Measurements from ENCODE around the gene KCNH1. TPM values are rescaled to one million over a fixed set of nuclear protein-coding genes. Genes with fewer than 3 reads are reported as not detected.

KCNH1 gene
- total and polyA plus RNA-seq, 2 of the 4 experiments (the other 2 are of a cell fraction): 0.27 to 0.54 TPM

GRCh38 chr1:210935905-210936304 is 198.0 kb downstream of the KCNH1 start:
- TF ChIP-seq, protein P1, sequence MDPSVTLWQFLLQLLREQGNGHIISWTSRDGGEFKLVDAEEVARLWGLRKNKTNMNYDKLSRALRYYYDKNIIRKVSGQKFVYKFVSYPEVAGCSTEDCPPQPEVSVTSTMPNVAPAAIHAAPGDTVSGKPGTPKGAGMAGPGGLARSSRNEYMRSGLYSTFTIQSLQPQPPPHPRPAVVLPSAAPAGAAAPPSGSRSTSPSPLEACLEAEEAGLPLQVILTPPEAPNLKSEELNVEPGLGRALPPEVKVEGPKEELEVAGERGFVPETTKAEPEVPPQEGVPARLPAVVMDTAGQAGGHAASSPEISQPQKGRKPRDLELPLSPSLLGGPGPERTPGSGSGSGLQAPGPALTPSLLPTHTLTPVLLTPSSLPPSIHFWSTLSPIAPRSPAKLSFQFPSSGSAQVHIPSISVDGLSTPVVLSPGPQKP (IDR thresholded peaks at IDR 0.05; ENCODE audit: borderline replicate concordance, low read depth, low read length): no peak
- TF ChIP-seq, protein P2, sequence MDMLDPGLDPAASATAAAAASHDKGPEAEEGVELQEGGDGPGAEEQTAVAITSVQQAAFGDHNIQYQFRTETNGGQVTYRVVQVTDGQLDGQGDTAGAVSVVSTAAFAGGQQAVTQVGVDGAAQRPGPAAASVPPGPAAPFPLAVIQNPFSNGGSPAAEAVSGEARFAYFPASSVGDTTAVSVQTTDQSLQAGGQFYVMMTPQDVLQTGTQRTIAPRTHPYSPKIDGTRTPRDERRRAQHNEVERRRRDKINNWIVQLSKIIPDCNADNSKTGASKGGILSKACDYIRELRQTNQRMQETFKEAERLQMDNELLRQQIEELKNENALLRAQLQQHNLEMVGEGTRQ (IDR thresholded peaks at IDR 0.05; ENCODE audit: low read depth, low read length): no peak
- no peak for TF ChIP-seq CTCF (conservative IDR thresholded peaks at IDR 0.05; ENCODE audit: low read depth, low read length)
- TF ChIP-seq SMC3 (IDR thresholded peaks at IDR 0.05; ENCODE audit: low read depth, low read length): no peak
- TF ChIP-seq MAFK (IDR thresholded peaks at IDR 0.05; ENCODE audit: low read depth, low read length): no peak
- TF ChIP-seq RFX5 (IDR thresholded peaks at IDR 0.05; ENCODE audit: low read depth, low read length): no peak
- TF ChIP-seq BHLHE40 (IDR thresholded peaks at IDR 0.05; ENCODE audit: low read depth, low read length): no peak
- no peak for TF ChIP-seq FOS (IDR thresholded peaks at IDR 0.05; ENCODE audit: low read depth, low read length)
- TF ChIP-seq POLR2A (IDR thresholded peaks at IDR 0.05; ENCODE audit: low read depth, low read length): no peak
- no peak for TF ChIP-seq MXI1 (IDR thresholded peaks at IDR 0.05; ENCODE audit: borderline replicate concordance, low read depth, low read length)
- no peak for TF ChIP-seq MAZ (IDR thresholded peaks at IDR 0.05; ENCODE audit: borderline replicate concordance, low read depth, low read length)
- TF ChIP-seq CEBPB (IDR thresholded peaks at IDR 0.05; ENCODE audit: low read depth, low read length): no peak
- no peak for TF ChIP-seq RAD21 (IDR thresholded peaks at IDR 0.05; ENCODE audit: low read length)
- TF ChIP-seq RCOR1 (IDR thresholded peaks at IDR 0.05; ENCODE audit: insufficient replicate concordance, low read length): no peak
- TF ChIP-seq CHD1 (IDR thresholded peaks at IDR 0.05; ENCODE audit: low read depth, low read length): no peak
- TF ChIP-seq NFE2L2 (IDR thresholded peaks at IDR 0.05; ENCODE audit: low read depth, low read length): no peak
- no peaks in the 10 kb centered on the region for H3K79me1 ChIP-seq (ENCODE audit: low read depth in 1 of 2, low read length in 2 of 2)
- no peak overlapping the region for H3K4me2 ChIP-seq (ENCODE audit: low read depth, low read length)
- no peak overlapping the region for H3K14ac ChIP-seq (replicated peaks; ENCODE audit: low read depth, low read length)
- dilution Hi-C loops (cut with HindIII; ENCODE audit: low sequenced_read_pairs, unreplicated experiment) (no loop called here), intact Hi-C loops (cut with micrococcal nuclease) (no loop called here), in situ Hi-C loops (cut with MboI; ENCODE audit: low sequenced_read_pairs) (no loop called here)
- no peak overlapping the region for H4K8ac ChIP-seq (ENCODE audit: low read depth in 2 of 2, low read length in 2 of 2)
- H2AK5ac ChIP-seq (ENCODE audit: low read depth, low read length): no peak overlapping the region
- H3K9me1 ChIP-seq (ENCODE audit: insufficient read depth, low read length): no peaks in the 10 kb centered on the region
- no peaks in the 10 kb centered on the region for H3K27me3 ChIP-seq (ENCODE audit: control insufficient read depth, insufficient read depth, low read length)
- no peaks in the 10 kb centered on the region for H3K4me1 ChIP-seq (ENCODE audit: control insufficient read depth, insufficient read depth, low read length)
- no peak overlapping the region for H3K56ac ChIP-seq (ENCODE audit: extremely low read depth, insufficient read depth, low read length)
- H3K4ac ChIP-seq (ENCODE audit: low read depth, low read length): no peak overlapping the region
- H3K23ac ChIP-seq (ENCODE audit: low read depth, low read length): no peak overlapping the region
- H3K9me3 ChIP-seq (ENCODE audit: control insufficient read depth, insufficient read depth, low read length): no peaks in the 10 kb centered on the region
- no peaks in the 10 kb centered on the region for H3K36me3 ChIP-seq (ENCODE audit: control insufficient read depth, insufficient read depth, low read length)
- no peak overlapping the region for H3K27ac ChIP-seq (ENCODE audit: insufficient read depth, low read length)
- ATAC-seq (ENCODE audit: low read depth) (no peak), DNase-seq (no peak)
- H3K18ac ChIP-seq (ENCODE audit: low read depth, low read length): no peak overlapping the region
- no peak overlapping the region for H3K4me3 ChIP-seq (ENCODE audit: insufficient read depth, low read depth, low read length)
- H2AFZ ChIP-seq (replicated peaks; ENCODE audit: low read length, poor library complexity): no peak overlapping the region
- H2BK5ac ChIP-seq (ENCODE audit: low read depth, low read length, poor library complexity, severe bottlenecking): no peak overlapping the region
- no peak overlapping the region for H4K5ac ChIP-seq (ENCODE audit: low read depth, low read length)
- 71% methylated on average over 2 of the region's 4 CpGs; no CpG with 5 or more reads in 1 of the 2 experiments for WGBS, 2 experiments (ENCODE audit: extremely low coverage in 2 of 2, insufficient read length in 1 of 2)
- no peak overlapping the region for H4K91ac ChIP-seq (ENCODE audit: insufficient read depth, low read depth, low read length)
- no peak overlapping the region for H3K9ac ChIP-seq (ENCODE audit: low read depth, low read length)
- POLR2A ChIA-PET (ENCODE audit: unreplicated experiment): no interaction called here
- no TSS peak for BruUV-seq (replicated peaks)
- H2BK15ac ChIP-seq (ENCODE audit: low read depth, low read length): no peak overlapping the region
- no peak overlapping the region for H2AK9ac ChIP-seq (replicated peaks; ENCODE audit: low read depth, low read length, poor library complexity)
- no peaks in the 10 kb centered on the region for H4K20me1 ChIP-seq (ENCODE audit: insufficient read depth, low read length)
- CTCF ChIA-PET: no interaction called here
- no peak overlapping the region for H2BK120ac ChIP-seq (ENCODE audit: low read depth, low read length)
- no peak overlapping the region for H2BK20ac ChIP-seq (ENCODE audit: low read depth, low read length)
